ENCODE measurements around the gene SNX4. TPM values are rescaled to one million over a fixed set of nuclear protein-coding genes. Genes with fewer than 3 reads are reported as not detected.

SNX4 gene
- total and polyA plus RNA-seq, 2 of the 4 experiments (the other 2 are of a cell fraction), result 10.7 to 25.6 TPM

GRCh38 chr3:125440970-125441369 is 79.0 kb downstream of the SNX4 start:
- Histone ChIP-seq H2BK20ac (ENCODE audit: low read depth, low read length) (peak overlapping the region; percentile 29; the same call in 1 of the 2 replicates), H3K9ac (ENCODE audit: low read depth, low read length) (no peak overlapping the region), H2AFZ (replicated peaks; ENCODE audit: low read length, poor library complexity) (peak overlapping the region; percentile 35), H3K36me3 (ENCODE audit: control insufficient read depth, insufficient read depth, low read length) (peaks cover 2% of the 10 kb centered on the region; the same call in 1 of the 2 replicates), H4K5ac (ENCODE audit: low read depth, low read length) (no peak overlapping the region), H3K4me2 (ENCODE audit: low read depth, low read length) (no peak overlapping the region), H3K9me3 (ENCODE audit: control insufficient read depth, insufficient read depth, low read length) (peaks cover 5% of the 10 kb centered on the region; the same call in 1 of the 2 replicates), H3K18ac (ENCODE audit: low read depth, low read length) (no peak overlapping the region), H3K4me3 (ENCODE audit: insufficient read depth, low read depth, low read length) (no peak overlapping the region), H4K8ac (ENCODE audit: low read depth in 2 of 2, low read length in 2 of 2) (peak overlapping the region in 1 of 2 experiments; percentile 67; a peak in 1 of 4 replicates), H2BK120ac (ENCODE audit: low read depth, low read length) (no peak overlapping the region), H3K9me1 (ENCODE audit: insufficient read depth, low read length) (no peaks in the 10 kb centered on the region), H2BK15ac (ENCODE audit: low read depth, low read length) (0 out of 3 replicates have a peak overlapping the region, but pooled peaks have one; percentile 50), H2AK9ac (replicated peaks; ENCODE audit: low read depth, low read length, poor library complexity) (no peak overlapping the region), H2AK5ac (ENCODE audit: low read depth, low read length) (peak overlapping the region; percentile 62), H3K4me1 (ENCODE audit: control insufficient read depth, insufficient read depth, low read length) (peaks cover 7% of the 10 kb centered on the region; the same call in 1 of the 2 replicates), H3K79me1 (ENCODE audit: low read depth in 1 of 2, low read length in 2 of 2) (peaks cover 0 to 8% of the 10 kb centered on the region in 2 experiments; a peak in 1 of 4 replicates), H3K4ac (ENCODE audit: low read depth, low read length) (peak overlapping the region; percentile 43; the same call in 1 of the 2 replicates), H3K27me3 (ENCODE audit: control insufficient read depth, insufficient read depth, low read length) (no peaks in the 10 kb centered on the region), H3K27ac (ENCODE audit: insufficient read depth, low read length) (no peak overlapping the region), H4K20me1 (ENCODE audit: insufficient read depth, low read length) (no peaks in the 10 kb centered on the region), H4K91ac (ENCODE audit: insufficient read depth, low read depth, low read length) (peak overlapping the region; percentile 82), H3K23ac (ENCODE audit: low read depth, low read length) (no peak overlapping the region), H2BK5ac (ENCODE audit: low read depth, low read length, poor library complexity, severe bottlenecking) (no peak overlapping the region), H3K14ac (replicated peaks; ENCODE audit: low read depth, low read length) (peak overlapping the region; percentile 43; the same call in 1 of the 2 replicates), H3K56ac (ENCODE audit: extremely low read depth, insufficient read depth, low read length) (no peak overlapping the region)
- no peak for TF ChIP-seq MXI1 (IDR thresholded peaks at IDR 0.05; ENCODE audit: borderline replicate concordance, low read depth, low read length)
- no peak for TF ChIP-seq CTCF (conservative IDR thresholded peaks at IDR 0.05; ENCODE audit: low read depth, low read length)
- TF ChIP-seq CEBPB (IDR thresholded peaks at IDR 0.05; ENCODE audit: low read depth, low read length), result no peak
- TF ChIP-seq BHLHE40 (IDR thresholded peaks at IDR 0.05; ENCODE audit: low read depth, low read length), result no peak
- TF ChIP-seq USF2 (IDR thresholded peaks at IDR 0.05; ENCODE audit: low read depth, low read length), result no peak
- no peak for TF ChIP-seq NFE2L2 (IDR thresholded peaks at IDR 0.05; ENCODE audit: low read depth, low read length)
- no peak for TF ChIP-seq CHD1 (IDR thresholded peaks at IDR 0.05; ENCODE audit: low read depth, low read length)
- no peak for TF ChIP-seq POLR2A (IDR thresholded peaks at IDR 0.05; ENCODE audit: low read depth, low read length)
- TF ChIP-seq MAZ (IDR thresholded peaks at IDR 0.05; ENCODE audit: borderline replicate concordance, low read depth, low read length), result no peak
- TF ChIP-seq FOS (IDR thresholded peaks at IDR 0.05; ENCODE audit: low read depth, low read length), result no peak
- no peak for TF ChIP-seq SMC3 (IDR thresholded peaks at IDR 0.05; ENCODE audit: low read depth, low read length)
- DNase-seq (no peak), ATAC-seq (ENCODE audit: low read depth) (no peak)
- intact Hi-C loops (cut with micrococcal nuclease), result no loop called here
- ChIA-PET POLR2A (ENCODE audit: unreplicated experiment) (no interaction called here), CTCF (interaction anchor here (0.7 kb wide), 1 partner anchor 144 kb away, joined by 3 read pairs; no protein-coding TSS in a partner anchor)
- BruUV-seq (replicated peaks), result no TSS peak
- in situ Hi-C loops (cut with MboI; ENCODE audit: low sequenced_read_pairs), result no loop called here
- dilution Hi-C loops (cut with HindIII; ENCODE audit: low sequenced_read_pairs, unreplicated experiment), result no loop called here
- 100% methylated on average over 1 of the region's 2 CpGs; no CpG with 5 or more reads in 1 of the 2 experiments for WGBS, 2 experiments (ENCODE audit: extremely low coverage in 2 of 2, insufficient read length in 1 of 2)
